T-helper 2 cell treated with Interferon-gamma antibody and Interleukin-4, amounts not matched to agents 100 ng/mL and 5 ng/mL, for 36 hours (primary cell): ENCODE measurements around the gene SHTN1. TPM values are rescaled to one million over a fixed set of nuclear protein-coding genes. Genes with fewer than 3 reads are reported as not detected.

ENCODE experiments used
- intact Hi-C: fragments of 100-400 bp; cut with micrococcal nuclease; formaldehyde crosslinking; loops from one replicate; pipeline ENCODE4 v1.15.1; 2023
- total RNA-seq: library from RNA; stranded (reverse); gene quantifications from 2 replicates; pipeline ENCODE4 v1.2.3, GENCODE V29; 2022

SHTN1 gene
- total RNA-seq = 0.32 and 0.75 TPM in 2 replicates

- intact Hi-C loops = loop anchor here (5.0 kb wide), 1 partner anchor 162 kb away; no protein-coding TSS in a partner anchor
These were observed at the start of gene SHTN1 for GRCh38 chr10:117005026-117005526. Gene SHTN1, minus strand, starts transcription at chr10:117005187. Its CDS starts 108 bp downstream, at chr10:117005079.

- intact Hi-C loops = no loop called here
These were observed 48.5 kb upstream of the SHTN1 start for GRCh38 chr10:117053482-117053881.

- intact Hi-C loops = no loop called here
These were observed 43.0 kb upstream of the SHTN1 start for GRCh38 chr10:117047947-117048346.

- intact Hi-C loops = no loop called here
These were observed 11.3 kb upstream of the SHTN1 start for GRCh38 chr10:117016266-117016665.

- intact Hi-C loops = no loop called here
These were observed 9.8 kb upstream of the SHTN1 start for GRCh38 chr10:117014835-117015234.

GRCh38 chr10:117007080-117007479 is 2.1 kb upstream of the SHTN1 start:
- intact Hi-C loops = loop anchor here (5.0 kb wide), 1 partner anchor 160 kb away; no protein-coding TSS in a partner anchor

GRCh38 chr10:117005527-117006055 is 604 bp upstream of the SHTN1 start:
- intact Hi-C loops = loop anchor here (5.0 kb wide), 1 partner anchor 162 kb away; no protein-coding TSS in a partner anchor

GRCh38 chr10:117004227-117005025 is 561 bp downstream of the SHTN1 start:
- intact Hi-C loops = loop anchor here (5.0 kb wide), 2 partner anchors 163 to 322 kb away; no protein-coding TSS in a partner anchor

GRCh38 chr10:117003336-117003735 is 1.7 kb downstream of the SHTN1 start:
- intact Hi-C loops = loop anchor here (5.0 kb wide), 1 partner anchor 321 kb away; no protein-coding TSS in a partner anchor

GRCh38 chr10:117002206-117002605 is 2.8 kb downstream of the SHTN1 start:
- intact Hi-C loops = loop anchor here (5.0 kb wide), 1 partner anchor 320 kb away; no protein-coding TSS in a partner anchor

- intact Hi-C loops = loop anchor here (5.0 kb wide), 1 partner anchor 319 kb away; no protein-coding TSS in a partner anchor
These were observed 3.8 kb downstream of the SHTN1 start for GRCh38 chr10:117001144-117001543.

GRCh38 chr10:117000580-117000979 is 4.4 kb downstream of the SHTN1 start:
- intact Hi-C loops = loop anchor here (5.0 kb wide), 1 partner anchor 318 kb away; no protein-coding TSS in a partner anchor

GRCh38 chr10:116998172-116998571 is 6.8 kb downstream of the SHTN1 start:
- intact Hi-C loops = no loop called here

- intact Hi-C loops = no loop called here
These were observed 8.0 kb downstream of the SHTN1 start for GRCh38 chr10:116997015-116997414.

- intact Hi-C loops = no loop called here
These were observed 9.3 kb downstream of the SHTN1 start for GRCh38 chr10:116995648-116996047.

GRCh38 chr10:116994113-116994890 is 10.7 kb downstream of the SHTN1 start:
- intact Hi-C loops = no loop called here

GRCh38 chr10:116993610-116994009 is 11.4 kb downstream of the SHTN1 start:
- intact Hi-C loops = no loop called here

- intact Hi-C loops = no loop called here
These were observed 12.8 kb downstream of the SHTN1 start for GRCh38 chr10:116992183-116992582.

GRCh38 chr10:116990276-116990800 is 14.6 kb downstream of the SHTN1 start:
- intact Hi-C loops = no loop called here

GRCh38 chr10:116989439-116989838 is 15.5 kb downstream of the SHTN1 start:
- intact Hi-C loops = no loop called here

- intact Hi-C loops = no loop called here
These were observed 16.7 kb downstream of the SHTN1 start for GRCh38 chr10:116988311-116988710.
